Neutrophil (primary cell): ENCODE data around the gene TERF2IP.

Source experiments
- H3K27ac ChIP-seq: fragments of 200-600 bp; sonication (generic); 2 replicates; pipeline ENCODE4 v1.5.1; 2016; ENCODE audit warnings: mild to moderate bottlenecking, moderate library complexity
- H3K27me3 ChIP-seq: fragments of 200-600 bp; sonication (generic); 2 replicates; pipeline ENCODE4 v1.6.0; 2016; ENCODE audit warnings: mild to moderate bottlenecking
- H3K36me3 ChIP-seq: fragments of 200-600 bp; sonication (generic); 2 replicates; pipeline ENCODE4 v1.5.1; 2017
- H3K4me1 ChIP-seq, 2 experiments: fragments of 200-600 bp in 1 of 2; sonication (generic) in 1 of 2; 1 replicate in 1 of 2; 2 replicates in 1 of 2; pipeline versions ENCODE4 v1.5.1 to v1.6.1; 2013 to 2016; ENCODE audit warnings: low read depth in 1 of 2, low read length in 1 of 2, mild to moderate bottlenecking in 1 of 2, moderate library complexity in 1 of 2; ENCODE audit not compliant: control insufficient read depth in 1 of 2, insufficient read depth in 1 of 2
- H3K4me3 ChIP-seq, 2 experiments: fragments of 200-600 bp in 1 of 2; sonication (generic) in 1 of 2; 1 replicate in 1 of 2; 2 replicates in 1 of 2; pipeline ENCODE4 v1.5.1; 2013 to 2016; ENCODE audit warnings: low read depth in 1 of 2, low read length in 1 of 2, mild to moderate bottlenecking in 1 of 2, moderate library complexity in 1 of 2
- H3K9me3 ChIP-seq: fragments of 200-600 bp; sonication (generic); 2 replicates; pipeline ENCODE4 v1.5.1; 2016
- TF ChIP-seq, protein P1 (sequence below): fragments of 200-600 bp; sonication (generic); IDR thresholded peaks from 2 replicates; pipeline ENCODE4 v1.5.1; 2016; ENCODE audit warnings: antibody characterized with exemption

Gene TERF2IP

DNA sequence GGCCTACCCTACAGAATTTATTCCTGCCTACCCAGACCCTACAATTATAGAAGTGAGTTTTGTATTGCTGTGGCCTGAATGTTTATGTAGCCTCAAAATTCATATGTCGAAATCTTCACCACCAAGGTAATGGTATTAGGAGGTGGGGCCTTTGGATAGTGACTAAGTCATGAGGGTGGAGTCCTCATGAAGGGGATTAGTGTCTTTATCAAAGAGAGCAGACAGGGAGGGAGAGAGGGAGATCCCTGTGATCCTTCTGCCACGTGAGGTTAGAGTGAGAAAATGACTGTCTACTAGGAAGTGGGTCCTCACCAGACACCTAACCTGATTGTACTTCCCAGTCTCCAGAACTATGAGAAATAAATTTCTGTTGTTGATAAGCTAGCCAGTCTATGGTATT is 54.7 kb downstream of the TERF2IP start:
- no peaks in the 10 kb centered on the region for H3K36me3 ChIP-seq
- no peak overlapping the region for H3K27ac ChIP-seq
- no peaks in the 10 kb centered on the region for H3K4me1 ChIP-seq
- TF ChIP-seq, protein P1, sequence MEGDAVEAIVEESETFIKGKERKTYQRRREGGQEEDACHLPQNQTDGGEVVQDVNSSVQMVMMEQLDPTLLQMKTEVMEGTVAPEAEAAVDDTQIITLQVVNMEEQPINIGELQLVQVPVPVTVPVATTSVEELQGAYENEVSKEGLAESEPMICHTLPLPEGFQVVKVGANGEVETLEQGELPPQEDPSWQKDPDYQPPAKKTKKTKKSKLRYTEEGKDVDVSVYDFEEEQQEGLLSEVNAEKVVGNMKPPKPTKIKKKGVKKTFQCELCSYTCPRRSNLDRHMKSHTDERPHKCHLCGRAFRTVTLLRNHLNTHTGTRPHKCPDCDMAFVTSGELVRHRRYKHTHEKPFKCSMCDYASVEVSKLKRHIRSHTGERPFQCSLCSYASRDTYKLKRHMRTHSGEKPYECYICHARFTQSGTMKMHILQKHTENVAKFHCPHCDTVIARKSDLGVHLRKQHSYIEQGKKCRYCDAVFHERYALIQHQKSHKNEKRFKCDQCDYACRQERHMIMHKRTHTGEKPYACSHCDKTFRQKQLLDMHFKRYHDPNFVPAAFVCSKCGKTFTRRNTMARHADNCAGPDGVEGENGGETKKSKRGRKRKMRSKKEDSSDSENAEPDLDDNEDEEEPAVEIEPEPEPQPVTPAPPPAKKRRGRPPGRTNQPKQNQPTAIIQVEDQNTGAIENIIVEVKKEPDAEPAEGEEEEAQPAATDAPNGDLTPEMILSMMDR: no peak
- H3K27me3 ChIP-seq: no peaks in the 10 kb centered on the region
- H3K9me3 ChIP-seq: no peaks in the 10 kb centered on the region
- H3K4me3 ChIP-seq: no peak overlapping the region

DNA sequence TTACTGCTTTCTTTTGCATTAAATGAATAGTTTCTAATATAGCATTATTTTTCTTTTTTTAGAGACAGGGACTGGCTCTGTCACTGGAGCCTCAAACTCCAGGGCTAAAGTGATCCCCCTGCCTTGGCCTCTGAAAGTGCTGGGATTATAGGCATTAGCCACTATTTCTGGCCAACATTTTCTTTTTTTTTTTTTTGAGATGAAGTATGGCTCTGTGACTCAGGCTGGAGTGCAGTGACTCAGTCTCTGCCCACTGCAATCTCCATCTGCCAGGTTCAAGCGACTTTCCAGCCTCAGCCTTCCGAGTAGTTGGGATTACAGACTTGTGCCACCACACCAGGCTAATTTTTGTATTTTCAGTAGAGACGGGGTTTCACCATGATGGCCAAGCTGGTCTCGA is 55.7 kb downstream of the TERF2IP start:
- H3K27me3 ChIP-seq: no peaks in the 10 kb centered on the region
- TF ChIP-seq, protein P1: no peak
- H3K9me3 ChIP-seq: no peaks in the 10 kb centered on the region
- no peak overlapping the region for H3K4me3 ChIP-seq
- no peaks in the 10 kb centered on the region for H3K36me3 ChIP-seq
- no peaks in the 10 kb centered on the region for H3K4me1 ChIP-seq
- H3K27ac ChIP-seq: no peak overlapping the region
